ENCODE results near the gene RHOB. TPM values are rescaled to one million over a fixed set of nuclear protein-coding genes. Genes with fewer than 3 reads are reported as not detected.
"Not testable (repeated sequence)": the region's sequence is repeated elsewhere in the genome, so short reads cannot be mapped to it uniquely, and the experiment has no call there.

RHOB gene
- total RNA-seq, 6 experiments from 2014 or later = 185 to 656 (median 388) TPM

DNA sequence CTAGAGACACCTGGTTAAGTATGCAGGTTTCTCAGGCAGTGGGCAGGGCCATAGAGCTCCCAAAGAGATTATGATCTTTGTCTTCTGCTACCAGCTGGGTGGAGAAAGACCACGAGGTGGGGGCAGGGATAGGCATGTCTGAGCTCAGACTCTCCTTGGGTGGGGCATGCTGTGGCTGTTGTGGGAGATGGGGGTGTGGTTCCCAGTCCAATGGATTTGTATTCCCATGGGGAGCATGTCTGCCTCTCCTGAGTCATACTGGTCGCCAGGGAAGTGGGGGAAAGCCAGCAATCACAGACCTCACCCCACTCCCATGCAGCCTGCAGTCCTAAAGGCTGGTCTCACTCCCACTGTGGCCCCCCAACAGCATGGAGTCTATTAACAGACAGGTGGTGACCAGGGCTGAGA lies 31.4 kb upstream of the RHOB start:
- H3K27ac ChIP-seq = no peak overlapping the region
- no CpG with 5 or more reads among the region's 2 CpGs for WGBS (ENCODE audit: insufficient coverage, low coverage, low lambda C conversion rate, missing lambda C conversion rate)
- intact Hi-C loops (cut with DNase I) = no loop called here

DNA sequence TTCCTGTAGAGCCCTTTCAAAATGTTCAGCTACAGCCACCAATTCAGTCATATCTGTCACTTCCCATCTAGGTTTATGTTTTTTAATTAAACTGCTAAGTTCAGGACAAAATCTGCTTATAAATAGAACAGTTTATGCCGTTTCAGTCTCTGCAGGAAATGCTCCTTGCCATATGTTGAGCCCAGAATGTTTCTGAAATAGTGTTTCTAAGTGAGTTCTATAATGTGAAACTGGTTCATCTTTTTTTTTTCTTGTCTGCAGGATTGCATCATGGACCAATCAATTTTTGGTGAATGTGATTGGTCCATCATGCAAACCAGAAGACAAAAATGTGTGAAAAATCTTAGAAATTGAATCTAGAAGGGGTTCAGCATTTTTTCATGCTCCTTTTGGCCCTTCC lies 30.2 kb upstream of the RHOB start:
- peak overlapping the region in 2 of 3 donors; percentile 33 to 85 for H3K27ac ChIP-seq
- H3K4me3 ChIP-seq = no peak overlapping the region
- H3K4me1 ChIP-seq = peaks cover 0 to 55% (median 24%) of the 10 kb centered on the region in 4 donors
- no peaks in the 10 kb centered on the region for H3K27me3 ChIP-seq
- H3K36me3 ChIP-seq = no peaks in the 10 kb centered on the region
- 22% methylated on average over 1 of the region's 1 CpG for WGBS (ENCODE audit: insufficient coverage, low coverage, low lambda C conversion rate, missing lambda C conversion rate)
- ATAC-seq (no peak), DNase-seq (no peak)
- intact Hi-C loops (cut with DNase I) = no loop called here
- TF ChIP-seq, protein P1, sequence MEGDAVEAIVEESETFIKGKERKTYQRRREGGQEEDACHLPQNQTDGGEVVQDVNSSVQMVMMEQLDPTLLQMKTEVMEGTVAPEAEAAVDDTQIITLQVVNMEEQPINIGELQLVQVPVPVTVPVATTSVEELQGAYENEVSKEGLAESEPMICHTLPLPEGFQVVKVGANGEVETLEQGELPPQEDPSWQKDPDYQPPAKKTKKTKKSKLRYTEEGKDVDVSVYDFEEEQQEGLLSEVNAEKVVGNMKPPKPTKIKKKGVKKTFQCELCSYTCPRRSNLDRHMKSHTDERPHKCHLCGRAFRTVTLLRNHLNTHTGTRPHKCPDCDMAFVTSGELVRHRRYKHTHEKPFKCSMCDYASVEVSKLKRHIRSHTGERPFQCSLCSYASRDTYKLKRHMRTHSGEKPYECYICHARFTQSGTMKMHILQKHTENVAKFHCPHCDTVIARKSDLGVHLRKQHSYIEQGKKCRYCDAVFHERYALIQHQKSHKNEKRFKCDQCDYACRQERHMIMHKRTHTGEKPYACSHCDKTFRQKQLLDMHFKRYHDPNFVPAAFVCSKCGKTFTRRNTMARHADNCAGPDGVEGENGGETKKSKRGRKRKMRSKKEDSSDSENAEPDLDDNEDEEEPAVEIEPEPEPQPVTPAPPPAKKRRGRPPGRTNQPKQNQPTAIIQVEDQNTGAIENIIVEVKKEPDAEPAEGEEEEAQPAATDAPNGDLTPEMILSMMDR (IDR thresholded peaks at IDR 0.05) = no peak
- TF ChIP-seq POLR2A (IDR thresholded peaks at IDR 0.05) = no peak
- H3K9me3 ChIP-seq = no peaks in the 10 kb centered on the region

More for the DNA sequence above, 31.4 kb upstream of the RHOB start:
- no peaks in the 10 kb centered on the region for H3K9me3 ChIP-seq
- DNase-seq (peak in 1 of 3 donors; percentile 31), ATAC-seq (no peak)
- no peaks in the 10 kb centered on the region for H3K27me3 ChIP-seq
- no peaks in the 10 kb centered on the region for H3K36me3 ChIP-seq
- H3K4me1 ChIP-seq = peaks cover 0 to 43% (median 18%) of the 10 kb centered on the region in 4 donors
- TF ChIP-seq, protein P1 (IDR thresholded peaks at IDR 0.05) = no peak
- TF ChIP-seq POLR2A (IDR thresholded peaks at IDR 0.05) = no peak
- no peak overlapping the region for H3K4me3 ChIP-seq

DNA sequence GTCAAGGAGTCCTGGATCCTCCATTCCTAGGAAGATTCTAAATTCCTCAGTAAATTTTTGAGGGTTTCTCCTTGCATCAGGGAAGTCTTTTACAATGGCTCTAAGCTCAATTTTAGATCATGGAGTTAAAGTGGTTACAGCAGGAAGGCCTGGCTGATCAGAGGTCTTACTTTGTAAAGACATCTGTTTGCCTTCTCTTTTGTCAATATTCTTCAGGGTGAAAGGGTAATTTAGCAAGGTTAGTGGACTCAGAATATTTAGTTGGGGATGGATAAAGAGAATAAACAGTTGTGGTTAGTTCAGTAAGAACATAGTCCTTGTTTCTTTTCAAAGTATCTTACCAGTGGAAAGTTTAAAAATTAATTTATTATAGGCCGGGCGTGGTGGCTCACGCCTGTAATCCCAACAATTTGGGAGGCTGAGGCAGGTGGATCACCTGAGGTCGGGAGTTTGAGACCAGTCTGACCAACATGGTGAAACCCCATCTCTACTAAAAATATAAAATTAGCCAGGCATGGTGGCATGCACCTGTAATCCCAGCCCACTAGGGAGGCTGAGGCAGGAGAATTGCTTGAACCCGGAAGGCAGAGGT lies 29.5 kb upstream of the RHOB start:
- peak; percentile 22 to 56 (median 55) for ATAC-seq
- H3K36me3 ChIP-seq; intact Hi-C loops (cut with DNase I); H3K4me3 ChIP-seq; H3K27me3 ChIP-seq; H3K9me3 ChIP-seq: not testable (repeated sequence)
- Histone ChIP-seq H3K27ac (peak overlapping the region; percentile 4 to 85 (median 57)), H3K4me1 (peaks cover 0 to 61% (median 27%) of the 10 kb centered on the region in 4 donors)
- DNase-seq = peak in 1 of 3 donors; percentile 37
- WGBS (ENCODE audit: insufficient coverage, low coverage, low lambda C conversion rate, missing lambda C conversion rate) = 40% methylated on average over 5 of the region's 5 CpGs

DNA sequence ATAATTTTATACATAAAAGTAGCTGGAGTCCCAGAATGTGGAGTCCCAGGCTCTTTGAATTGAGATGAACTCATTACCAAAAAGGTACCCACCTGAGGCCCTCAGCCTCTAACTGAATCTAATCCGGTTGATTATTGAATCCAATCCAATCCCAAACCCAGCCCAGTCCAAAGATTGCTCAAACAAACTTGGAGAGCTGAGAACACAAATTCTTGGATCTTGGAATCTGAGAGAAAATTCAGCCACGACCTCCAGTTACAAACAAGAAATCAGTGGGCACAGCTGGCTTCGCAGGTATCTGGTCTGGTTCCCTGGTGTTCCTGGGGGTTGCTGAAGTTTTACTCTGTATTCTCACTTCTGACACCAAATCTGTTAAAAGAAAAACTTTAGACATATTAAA lies 28.4 kb upstream of the RHOB start:
- H3K27ac ChIP-seq = peak overlapping the region in 2 of 3 donors; percentile 57 to 85
- peak in 1 of 4 donors; percentile 10 for ATAC-seq
- peaks cover 0 to 73% (median 30%) of the 10 kb centered on the region in 4 donors for H3K4me1 ChIP-seq
- TF ChIP-seq, protein P1 (IDR thresholded peaks at IDR 0.05) = no peak
- TF ChIP-seq POLR2A (IDR thresholded peaks at IDR 0.05) = no peak
- DNase-seq = peak in 1 of 3 donors; percentile 48
- no peaks in the 10 kb centered on the region for H3K9me3 ChIP-seq
- H3K36me3 ChIP-seq = no peaks in the 10 kb centered on the region
- intact Hi-C loops (cut with DNase I) = no loop called here
- WGBS (ENCODE audit: insufficient coverage, low coverage, low lambda C conversion rate, missing lambda C conversion rate) = 33% methylated on average over 3 of the region's 3 CpGs
- H3K27me3 ChIP-seq = no peaks in the 10 kb centered on the region
- no peak overlapping the region for H3K4me3 ChIP-seq

DNA sequence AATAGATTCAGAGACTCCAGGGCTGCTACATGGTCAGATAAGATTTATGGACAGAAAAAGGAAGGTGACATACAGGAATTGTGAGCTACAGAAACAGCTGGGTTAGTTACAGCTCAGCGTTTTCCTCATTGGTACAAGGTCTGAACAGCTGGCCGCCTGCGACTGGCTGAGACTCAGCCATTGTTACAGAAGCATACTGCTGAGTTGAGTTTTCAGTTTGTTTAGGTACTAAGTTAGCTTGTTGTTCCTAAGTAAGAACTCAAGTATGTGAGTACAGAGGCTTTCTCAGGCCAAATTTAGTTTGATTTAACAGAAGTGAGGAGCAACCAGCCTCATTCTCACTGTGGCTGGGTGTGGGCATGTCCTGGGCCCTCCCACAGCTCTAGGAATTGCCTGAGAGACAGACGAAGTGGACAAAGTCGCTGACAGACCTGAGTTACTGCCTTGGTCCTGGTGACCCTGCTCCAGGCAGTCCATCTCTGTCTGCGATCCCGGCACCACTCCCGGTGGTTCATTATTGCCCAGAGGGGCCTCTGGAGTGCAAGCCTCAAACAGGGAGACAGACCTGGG lies 27.8 kb upstream of the RHOB start:
- Histone ChIP-seq H3K36me3 (no peaks in the 10 kb centered on the region), H3K4me1 (peaks cover 0 to 73% (median 30%) of the 10 kb centered on the region in 4 donors), H3K27me3 (no peaks in the 10 kb centered on the region), H3K9me3 (no peaks in the 10 kb centered on the region), H3K27ac (peak overlapping the region; percentile 21 to 85 (median 57)), H3K4me3 (no peak overlapping the region)
- peak; percentile 26 to 47 (median 34) for ATAC-seq
- DNase-seq = peak in 1 of 3 donors; percentile 41
- no peak for TF ChIP-seq POLR2A (IDR thresholded peaks at IDR 0.05)
- TF ChIP-seq, protein P1 (IDR thresholded peaks at IDR 0.05) = no peak
- intact Hi-C loops (cut with DNase I) = no loop called here
- WGBS (ENCODE audit: insufficient coverage, low coverage, low lambda C conversion rate, missing lambda C conversion rate) = 53% methylated on average over 3 of the region's 8 CpGs
